GM19324 (cell line): ENCODE results near the gene ALDH5A1.
A peak's percentile ranks its signal among the peaks of the same experiment; 100 is the strongest.

ENCODE experiments used
- ATAC-seq: cut with Tn5 transposase; IDR thresholded peaks from one replicate; pipeline ENCODE4 v1.9.1; 2021; ENCODE audit warnings: mild to moderate bottlenecking, moderate library complexity; ENCODE audit not compliant: unreplicated experiment, low FRiP score

ALDH5A1 gene

DNA sequence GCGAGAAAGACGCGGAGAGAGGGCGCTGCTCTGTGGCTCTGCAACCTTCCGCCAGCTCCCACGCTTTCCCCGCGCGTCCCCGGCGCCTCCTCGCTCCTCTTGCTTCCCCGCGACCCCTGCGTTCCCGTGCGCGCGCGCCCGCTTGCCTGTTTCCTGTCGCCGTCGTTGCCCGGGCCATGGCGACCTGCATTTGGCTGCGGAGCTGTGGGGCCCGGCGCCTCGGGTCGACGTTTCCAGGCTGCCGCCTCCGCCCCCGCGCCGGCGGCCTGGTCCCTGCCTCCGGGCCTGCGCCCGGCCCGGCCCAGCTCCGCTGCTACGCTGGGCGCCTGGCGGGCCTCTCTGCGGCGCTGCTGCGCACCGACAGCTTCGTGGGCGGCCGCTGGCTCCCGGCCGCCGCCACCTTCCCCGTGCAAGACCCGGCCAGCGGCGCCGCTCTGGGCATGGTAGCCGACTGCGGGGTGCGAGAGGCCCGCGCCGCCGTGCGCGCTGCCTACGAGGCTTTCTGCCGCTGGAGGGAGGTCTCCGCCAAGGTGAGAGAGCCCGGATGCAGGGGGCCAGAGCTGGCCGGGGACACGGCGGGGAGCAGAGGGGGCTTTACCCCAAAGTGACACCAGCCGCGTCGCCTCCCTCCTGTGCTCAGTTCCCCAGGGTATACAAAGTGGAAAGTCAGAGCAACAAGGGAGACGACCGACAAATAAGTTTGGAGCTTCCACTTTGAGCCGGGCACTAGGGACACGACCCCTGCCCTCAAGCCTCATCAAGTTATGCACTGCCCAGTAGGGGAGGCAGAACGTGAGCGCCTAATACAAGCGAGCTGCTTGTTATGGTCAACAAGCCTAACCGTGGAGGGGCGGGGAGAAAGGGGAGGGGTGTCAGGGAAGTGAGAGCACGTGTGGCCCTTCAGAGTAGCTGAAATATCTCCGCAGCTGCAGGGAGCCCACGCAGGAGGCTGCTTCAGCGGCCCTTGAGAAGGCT, at the start of gene ALDH5A1:
Gene ALDH5A1, plus strand, starts transcription at position 149 of the 975 bp plus-strand sequence. Its CDS starts 28 bp downstream, at position 177.
- ATAC-seq, result peak; percentile 79

DNA sequence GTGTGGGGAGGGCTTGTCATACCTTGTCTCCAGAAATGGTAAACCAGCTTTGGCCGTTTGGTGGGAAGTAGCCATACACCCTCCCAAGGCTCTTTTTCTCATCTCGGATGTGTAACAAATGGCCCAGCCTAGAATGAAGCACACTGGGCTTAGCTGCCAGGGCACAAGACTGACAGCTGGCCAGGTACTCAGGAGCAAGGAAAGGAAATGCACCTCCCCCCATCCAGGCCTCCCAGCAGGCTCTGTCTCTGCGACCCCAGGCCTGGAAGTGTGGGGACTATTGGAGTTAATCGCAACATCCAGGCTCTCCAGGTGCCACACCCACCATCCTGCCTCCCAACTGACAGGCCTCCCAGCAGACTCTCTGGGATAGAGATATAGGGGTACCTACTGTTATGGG, 49.1 kb upstream of the ALDH5A1 start:
- ATAC-seq, result no peak

DNA sequence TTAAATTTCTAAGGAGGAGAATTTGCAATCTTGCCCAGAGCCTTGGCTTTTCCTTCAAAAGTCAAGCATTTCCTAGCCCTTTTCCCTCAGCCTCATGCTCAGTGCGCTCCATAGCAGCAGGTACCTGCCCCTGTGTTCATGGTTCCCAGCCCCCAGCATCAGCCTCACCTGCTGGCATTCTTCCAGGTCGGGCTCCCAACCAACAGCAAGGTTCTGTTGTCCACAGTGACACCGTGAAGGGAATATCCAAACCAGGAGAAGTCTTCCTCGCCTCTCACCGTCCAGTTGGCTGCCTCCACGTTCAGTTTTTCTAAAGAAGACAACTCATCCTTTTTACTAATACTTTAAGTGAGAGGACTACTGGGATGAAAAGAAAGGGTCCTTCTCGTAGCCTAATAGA, 48.1 kb upstream of the ALDH5A1 start:
- ATAC-seq, result no peak

DNA sequence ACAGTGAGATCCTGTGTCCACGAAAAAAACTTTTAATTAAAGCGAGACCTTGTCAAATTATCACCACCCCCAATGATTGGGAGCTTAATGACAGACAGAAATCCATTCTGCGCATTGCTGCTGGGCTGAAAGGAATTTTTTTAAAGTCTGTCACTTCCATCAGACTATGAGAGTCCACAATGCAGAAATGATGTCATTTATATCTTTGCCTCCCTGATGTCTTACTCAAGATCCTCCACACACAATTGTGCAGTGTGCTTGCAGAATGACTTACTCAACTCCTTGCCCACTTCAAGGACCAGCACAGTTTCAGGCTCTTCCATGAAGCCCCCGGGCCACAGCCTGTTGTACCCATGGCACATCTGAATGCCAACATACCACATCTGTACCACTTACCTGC, 46.4 kb upstream of the ALDH5A1 start:
- no peak for ATAC-seq

DNA sequence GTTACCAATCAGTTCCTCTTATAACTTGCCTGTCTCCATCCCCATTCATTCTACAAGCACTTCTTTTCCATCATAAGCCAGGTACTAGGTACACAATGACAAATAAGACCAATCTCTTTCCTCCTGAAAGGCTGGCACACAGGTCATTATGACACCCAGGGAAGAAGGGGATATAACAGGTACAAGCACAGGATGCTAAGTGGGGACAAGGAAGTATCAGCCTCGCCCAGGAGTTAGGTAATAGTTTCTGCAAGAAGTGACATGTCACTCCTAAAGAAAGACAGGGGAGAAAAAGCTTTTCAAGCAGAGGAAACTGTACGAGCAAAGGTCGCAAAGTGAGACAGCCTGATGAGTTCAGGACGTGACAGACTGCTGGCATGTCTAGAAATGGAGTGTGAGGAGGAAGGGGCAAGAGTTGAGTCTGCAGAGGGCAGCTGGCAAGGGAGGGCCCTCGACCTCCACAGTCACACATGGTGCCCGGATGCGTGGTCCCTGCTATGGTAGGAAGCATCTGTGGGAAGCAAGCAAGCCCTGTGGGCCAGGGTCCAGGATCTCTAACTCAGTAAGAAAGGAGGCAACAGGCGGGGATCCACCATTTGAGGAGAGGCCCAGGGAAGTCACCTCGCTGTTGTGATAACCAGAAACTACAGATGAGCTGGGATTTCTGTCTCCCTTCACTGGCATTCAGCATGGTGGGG, 45.8 kb upstream of the ALDH5A1 start:
- ATAC-seq, result no peak

DNA sequence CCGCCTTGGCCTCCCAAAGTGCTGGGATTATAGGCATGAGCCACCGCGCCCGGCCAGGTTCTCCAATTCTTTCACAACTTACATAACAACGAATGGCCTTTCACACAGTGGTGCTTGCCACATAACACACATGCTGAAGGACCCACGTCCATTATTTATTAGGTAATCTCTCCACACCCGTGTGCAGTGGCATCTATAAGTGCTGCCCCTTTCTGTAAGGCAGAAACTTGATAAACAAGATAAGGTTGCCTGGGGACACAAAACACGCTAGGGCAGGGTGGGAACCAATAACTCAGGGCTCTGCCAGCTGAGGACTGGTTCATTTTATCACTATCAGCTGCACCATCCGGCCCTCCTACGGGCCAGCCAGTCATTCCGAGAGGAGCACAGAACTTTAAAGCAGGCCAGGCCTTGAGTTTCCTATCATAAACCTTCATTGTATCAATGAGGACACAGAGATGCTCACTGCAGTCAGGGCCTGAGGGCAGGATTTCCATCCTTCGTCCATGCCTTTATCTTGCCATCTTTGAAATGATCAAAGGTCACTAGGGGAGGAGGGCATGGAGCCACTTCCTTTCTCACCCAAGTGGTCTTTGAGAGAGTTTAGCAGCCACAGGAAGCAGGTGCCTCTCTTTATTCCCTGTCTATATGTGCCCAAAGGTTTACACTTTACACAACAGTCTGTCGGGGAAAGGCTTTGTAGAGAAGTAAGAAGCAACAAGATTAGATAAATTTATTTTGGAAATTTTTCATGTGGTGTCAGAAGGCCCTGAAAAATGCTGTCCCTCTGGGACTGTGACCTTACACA, 43.0 kb upstream of the ALDH5A1 start:
- ATAC-seq, result no peak

DNA sequence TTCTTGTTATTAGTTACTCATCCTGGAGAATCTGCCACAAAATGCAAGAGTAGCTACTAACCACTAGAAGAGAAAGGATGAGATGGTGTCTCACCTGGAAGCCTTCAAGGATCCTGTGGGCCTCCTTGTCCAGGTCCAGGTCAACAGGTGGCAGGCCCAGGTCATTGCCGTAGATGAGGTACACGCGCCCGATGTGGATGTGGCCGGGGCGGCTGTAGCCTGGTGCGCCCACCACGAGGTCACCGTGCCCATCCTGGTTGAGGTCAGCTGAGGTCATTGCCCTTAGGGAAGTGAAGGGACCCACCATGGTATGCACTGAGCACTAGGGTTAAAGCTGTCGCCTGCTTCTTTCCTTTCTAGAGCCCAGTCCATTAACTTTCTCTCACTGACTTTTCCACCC, 40.8 kb upstream of the ALDH5A1 start:
- ATAC-seq, result no peak

DNA sequence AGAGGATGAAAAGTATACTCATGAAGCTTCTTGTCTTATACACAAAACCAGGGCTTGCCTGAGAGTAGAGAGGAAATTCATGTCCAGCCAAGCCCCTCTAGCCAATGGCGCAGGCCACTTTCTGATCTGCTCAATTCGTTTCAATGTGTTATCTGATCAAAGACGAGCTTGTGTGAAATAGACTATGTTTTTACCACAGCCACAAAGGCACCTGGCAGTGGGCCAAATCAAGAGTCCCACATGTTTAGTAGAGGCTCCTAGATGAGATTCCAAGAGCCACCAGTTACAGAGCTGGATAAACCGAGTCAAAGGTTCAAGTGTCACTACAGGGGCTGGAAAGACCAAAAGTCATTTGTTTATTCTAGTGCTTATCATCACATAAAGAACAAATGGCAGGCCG, 40.3 kb upstream of the ALDH5A1 start:
- ATAC-seq, result no peak

DNA sequence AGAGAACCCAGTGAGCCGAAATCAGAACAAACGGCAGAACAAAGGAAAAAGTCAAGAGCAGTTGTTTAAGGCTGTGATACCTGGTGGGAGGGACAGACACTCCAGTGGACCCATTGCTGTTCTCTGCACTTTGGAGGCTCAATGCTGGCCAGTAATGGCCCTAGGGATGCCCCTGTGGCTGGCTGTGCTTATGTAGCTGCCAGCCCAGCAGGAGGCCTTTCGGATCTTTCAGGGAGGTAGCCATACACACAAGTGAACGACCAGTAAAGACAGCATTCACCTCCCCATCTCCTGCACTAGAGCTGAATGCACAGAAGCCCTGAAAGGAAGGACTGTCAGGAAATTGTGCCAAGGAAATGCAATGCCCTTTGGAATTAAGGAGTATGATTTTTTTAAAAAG, 39.7 kb upstream of the ALDH5A1 start:
- ATAC-seq, result no peak

DNA sequence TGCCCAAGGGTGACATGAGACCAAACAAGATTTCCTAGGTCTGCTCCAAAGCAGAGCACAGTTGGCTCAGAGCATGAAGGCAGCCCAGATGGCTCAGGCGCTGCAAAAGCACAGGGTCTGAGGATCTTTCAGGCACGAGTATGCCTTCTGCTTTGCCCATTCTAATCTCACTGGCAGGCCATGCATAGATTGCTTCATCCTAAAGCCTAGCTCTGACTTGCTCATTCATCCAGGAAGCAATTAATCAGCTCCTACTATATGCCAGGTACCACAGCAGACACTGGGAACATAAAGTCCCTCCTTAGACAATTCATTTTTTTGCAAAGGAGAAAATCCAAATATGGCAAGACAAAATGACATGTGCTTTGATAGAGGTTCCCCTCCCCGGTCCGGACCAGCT, 36.6 kb upstream of the ALDH5A1 start:
- ATAC-seq, result no peak

DNA sequence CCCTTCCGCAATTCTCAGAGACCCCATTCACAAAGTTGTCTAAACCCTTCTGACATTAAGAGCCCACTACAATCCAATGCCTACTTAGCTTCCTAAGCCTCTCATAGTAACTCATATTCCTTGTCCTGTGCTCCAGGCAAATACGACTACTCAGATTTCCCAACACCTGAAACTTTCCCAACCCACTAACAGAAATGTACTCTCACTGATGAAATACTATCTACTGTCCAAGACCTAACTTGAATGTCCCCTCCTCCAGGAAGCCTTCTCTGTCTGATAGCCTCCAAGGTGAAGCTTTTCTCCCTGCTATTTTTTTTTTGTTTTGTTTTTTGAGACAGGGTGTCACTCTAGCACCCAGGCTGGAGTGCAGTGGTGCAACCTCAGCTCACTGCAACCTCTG, 35.8 kb upstream of the ALDH5A1 start:
- no peak for ATAC-seq

DNA sequence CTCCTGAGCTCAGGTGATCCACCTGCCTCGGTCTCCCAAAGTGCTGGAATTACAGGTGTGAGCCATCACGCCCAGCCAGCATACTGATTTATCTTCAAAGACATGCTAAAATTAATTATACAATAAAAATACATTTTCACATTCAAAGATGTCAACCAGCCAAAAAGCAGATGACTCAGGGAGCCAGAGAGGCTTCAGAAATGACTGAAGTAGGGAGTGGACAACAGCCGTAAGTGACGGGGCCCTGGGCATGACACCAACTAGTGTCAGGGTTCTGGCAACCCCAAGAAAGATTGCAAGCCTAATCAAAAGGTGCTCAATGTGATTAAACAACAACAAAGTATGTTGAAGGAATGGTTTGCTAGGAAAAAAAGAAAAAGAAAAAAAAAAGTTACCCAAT, 33.8 kb upstream of the ALDH5A1 start:
- ATAC-seq, result no peak

DNA sequence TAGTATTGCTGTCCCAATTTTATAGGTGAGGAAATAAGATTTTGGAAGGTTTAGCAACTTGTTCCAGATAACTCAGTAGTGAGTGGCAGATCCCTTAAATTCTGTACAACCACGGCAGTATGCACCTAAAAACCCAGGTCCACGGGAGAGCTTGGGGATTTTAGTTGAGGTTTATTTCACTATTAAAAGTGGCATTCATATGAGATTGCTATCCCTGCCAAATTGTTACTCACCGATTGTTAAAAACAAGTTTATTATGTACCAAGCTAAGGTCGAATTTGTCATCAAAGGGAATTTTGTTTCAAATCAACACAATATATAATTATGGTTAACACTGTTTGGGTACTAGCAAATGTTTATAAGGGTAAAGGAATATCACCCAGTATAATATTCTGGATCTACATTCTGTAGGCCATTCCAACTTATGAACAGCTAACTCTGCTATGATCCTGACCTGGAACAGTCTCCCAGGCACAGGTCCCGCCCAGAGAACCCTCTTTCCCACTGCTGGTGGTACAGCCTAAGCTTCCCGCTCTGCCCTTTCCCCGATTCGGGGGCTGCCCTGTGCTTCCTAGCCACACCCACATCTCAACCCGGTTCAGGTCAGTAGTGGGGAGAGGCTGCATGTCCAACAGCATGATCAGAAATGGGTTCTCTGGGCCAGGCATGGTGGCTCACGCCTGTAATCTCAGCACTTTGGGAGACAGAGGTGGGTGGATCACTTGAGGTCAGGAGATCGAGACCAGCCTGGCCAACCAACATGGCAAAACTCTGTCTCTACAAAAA, 30.3 kb upstream of the ALDH5A1 start:
- no peak for ATAC-seq

DNA sequence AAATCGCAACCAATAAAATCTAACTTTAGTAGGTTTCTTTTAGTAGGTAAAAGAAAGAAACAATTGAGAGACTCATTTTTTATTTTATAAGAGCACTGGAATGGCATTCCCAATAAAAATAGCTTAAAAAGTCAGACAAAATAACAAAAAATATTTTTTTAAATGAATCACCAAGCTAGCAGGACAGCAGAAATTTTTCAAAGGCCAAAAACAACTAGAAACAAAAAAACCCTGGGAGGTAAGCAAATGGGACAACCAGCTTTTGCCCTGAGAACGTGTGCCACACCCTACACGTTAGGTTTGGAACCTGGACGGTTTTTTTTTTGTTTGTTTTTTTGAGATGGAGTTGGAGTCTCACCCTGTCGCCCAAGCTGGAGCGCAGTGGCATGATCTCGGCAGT, 25.0 kb upstream of the ALDH5A1 start:
- no peak for ATAC-seq

DNA sequence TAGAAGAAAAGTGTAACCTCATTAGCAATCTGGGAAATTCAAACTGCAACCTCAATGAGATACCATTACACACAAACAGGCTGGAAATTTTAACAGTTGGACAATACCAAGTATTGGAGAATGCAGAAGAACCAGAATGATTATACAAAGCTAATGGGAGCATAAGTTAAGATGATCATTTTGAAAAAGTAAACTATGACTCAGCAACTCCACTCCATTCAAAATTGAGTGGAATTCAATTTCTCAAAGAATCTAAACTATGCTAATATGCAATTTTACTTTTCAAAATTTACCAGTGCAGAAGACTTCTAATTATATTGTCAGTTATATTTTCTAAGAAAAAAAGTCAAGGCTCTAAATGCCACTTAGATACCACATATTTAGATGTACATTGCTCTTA, 22.6 kb upstream of the ALDH5A1 start:
- ATAC-seq, result no peak

DNA sequence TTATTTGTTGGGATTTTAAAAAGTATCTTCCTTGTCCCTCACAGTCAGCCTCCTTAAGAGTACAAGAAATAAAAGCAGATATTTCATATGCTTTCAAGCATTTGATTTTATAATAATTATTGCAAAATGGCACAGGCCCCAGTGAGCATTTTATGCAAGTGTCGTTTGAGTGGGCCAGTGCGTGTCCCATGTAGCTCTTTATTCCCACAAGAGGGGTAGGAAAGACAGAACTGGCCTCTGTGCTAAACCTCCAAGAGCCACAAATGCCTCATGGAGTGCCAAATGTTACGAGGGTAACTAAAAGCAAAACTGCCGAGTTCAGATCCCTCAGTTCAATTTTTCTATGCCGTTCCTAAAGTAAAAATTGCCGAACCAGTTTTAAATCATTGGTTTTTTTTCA, 18.1 kb upstream of the ALDH5A1 start:
- ATAC-seq, result no peak

DNA sequence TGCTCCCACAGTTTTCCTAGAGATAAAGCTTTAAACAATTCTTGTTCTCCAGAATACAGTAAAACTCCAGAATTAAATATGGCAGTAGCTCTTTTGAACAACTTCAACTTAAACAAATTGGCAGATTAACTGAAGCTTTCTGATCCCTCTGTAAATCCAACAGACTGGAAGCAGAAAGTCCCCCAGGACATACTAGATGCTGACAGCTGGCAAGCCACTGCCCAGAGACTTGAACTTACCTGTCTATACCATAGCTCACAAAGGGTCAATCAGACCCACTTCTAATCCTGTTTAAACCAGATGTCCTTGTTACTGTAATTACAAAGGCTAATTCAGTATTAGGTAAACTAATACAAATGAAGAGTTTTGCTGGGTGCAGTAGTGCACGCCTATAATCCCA, 17.7 kb upstream of the ALDH5A1 start:
- ATAC-seq, result no peak

DNA sequence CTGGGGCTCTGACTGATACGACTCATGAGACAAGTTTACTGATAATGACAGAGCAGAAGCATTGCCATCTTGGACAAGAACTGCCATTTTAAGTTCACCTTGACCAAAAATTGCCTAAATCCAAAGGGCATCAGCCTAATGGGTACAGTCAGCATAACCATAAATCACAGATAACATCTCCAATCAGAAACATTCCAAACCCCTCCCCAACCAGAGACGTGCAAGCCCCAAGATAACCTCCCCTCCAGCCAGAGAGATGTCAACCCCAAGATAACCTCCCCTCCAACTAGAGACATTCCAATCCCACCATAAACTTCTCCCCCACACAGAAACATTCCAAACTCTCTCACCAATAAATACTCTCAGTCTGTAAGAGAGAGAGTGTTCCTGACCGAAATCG, 15.9 kb upstream of the ALDH5A1 start:
- ATAC-seq, result no peak

DNA sequence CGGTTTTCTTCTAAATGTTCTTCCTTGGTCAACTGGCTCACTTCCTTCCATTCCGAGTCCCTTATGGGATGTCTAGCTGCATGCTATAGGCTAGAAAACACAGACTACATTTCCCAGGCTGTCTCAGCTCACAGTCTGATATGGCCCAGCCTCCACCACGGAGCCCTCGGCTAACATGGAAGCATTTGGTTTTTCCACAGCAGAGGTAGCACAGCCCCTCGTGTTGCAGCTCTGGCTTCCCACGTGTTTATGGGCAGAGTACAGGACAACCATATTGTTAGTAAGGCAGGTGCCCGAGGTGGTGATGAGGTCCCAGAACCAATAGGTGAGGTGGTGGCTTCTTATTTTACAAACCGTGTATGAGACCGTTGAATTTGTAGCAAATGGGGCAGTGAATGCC, 14.1 kb upstream of the ALDH5A1 start:
- ATAC-seq, result no peak

DNA sequence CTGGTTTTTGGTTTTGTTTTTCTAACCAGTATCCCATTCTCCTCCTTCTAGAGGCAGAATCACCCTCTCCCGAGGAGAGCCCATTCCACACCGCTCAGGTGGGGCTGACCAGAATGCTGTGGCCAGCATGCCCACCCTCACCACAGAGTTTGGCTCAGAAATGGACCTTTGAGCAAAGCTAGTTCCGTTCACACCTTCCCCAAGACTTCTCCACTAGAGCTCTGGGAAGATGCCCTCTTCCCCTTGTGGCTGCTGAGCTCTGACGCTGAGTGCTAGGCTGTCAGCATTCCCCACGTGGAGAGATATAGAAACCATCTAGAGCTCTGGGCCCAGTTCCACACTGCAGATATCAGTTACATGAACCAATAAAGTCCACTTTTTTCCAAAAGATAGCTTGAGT, 13.3 kb upstream of the ALDH5A1 start:
- ATAC-seq, result no peak
